HG03442 (cell line): ENCODE measurements around the gene DDX1.

Experiments used
- ATAC-seq: cut with Tn5 transposase; IDR thresholded peaks from one replicate; pipeline ENCODE4 v1.9.1; 2021; ENCODE audit warnings: mild to moderate bottlenecking, moderate library complexity; ENCODE audit not compliant: unreplicated experiment

The DDX1 gene

DNA sequence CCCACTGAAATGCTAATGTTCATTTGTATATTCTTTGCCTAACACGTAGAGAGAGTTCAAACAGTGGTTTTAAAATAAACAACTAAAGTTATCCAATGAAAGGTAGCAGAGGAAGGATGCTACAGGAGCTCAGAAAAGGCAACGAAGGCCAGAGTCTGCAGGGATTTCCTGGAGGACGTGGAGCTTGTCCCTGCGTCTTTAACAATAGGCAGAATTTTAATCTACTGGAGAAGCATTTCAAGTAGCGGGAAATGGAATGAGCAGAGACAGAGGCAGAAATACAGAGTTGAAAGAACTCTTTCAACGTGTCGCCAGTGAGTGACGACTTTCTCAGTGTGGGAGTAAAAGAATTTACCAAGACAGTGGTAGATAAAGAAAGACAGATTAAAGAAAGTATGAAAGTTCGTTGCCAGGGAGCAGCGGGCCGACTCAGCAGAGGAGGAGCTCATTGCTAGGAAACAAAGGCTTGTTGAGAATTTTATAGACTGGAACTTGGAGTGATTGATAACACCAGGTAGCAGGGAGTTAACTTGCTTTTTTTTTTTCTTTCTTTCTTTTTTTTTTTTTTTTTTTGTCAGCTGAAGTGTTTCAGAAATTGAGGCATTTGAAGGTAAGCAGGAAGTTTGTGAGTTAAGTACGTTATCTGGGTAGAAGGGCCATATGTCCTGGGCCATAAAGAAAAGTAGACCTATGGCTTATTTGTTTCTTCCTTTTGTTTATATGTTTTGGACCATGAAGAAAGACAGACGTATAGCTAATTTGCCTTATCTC lies 29.9 kb upstream of the DDX1 start:
- ATAC-seq = peak; percentile 19

DNA sequence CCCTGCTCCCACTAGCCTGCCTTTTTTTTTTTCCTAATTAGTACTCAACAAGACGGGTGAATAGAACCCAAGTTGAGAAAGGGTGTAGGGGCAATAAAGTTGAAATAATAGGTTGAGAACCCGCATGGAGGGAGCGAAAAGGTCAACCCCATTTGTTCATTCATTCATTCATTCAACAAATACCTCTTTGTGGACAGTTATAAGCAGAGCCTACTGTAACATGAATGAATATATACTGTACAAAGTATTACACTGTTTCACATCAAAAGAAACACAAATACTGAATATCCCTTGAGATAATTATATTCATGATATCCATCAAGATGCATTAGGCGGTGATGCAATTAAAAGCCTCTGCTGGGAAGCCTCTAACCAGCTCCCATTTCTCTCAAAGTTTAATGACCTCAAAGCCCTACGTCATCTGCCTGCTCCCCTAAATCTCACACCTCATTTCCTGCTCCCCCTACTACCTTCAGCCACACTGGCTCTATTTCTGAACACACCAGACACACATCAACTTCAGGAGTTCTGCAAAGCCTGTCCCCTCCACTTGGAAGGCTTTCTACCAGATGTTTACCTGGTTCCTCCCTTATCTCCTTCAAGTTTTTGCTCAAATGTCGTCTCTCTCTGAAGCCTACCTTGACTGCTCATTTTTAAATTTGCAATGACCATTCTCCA lies 29.2 kb upstream of the DDX1 start:
- ATAC-seq = no peak

DNA sequence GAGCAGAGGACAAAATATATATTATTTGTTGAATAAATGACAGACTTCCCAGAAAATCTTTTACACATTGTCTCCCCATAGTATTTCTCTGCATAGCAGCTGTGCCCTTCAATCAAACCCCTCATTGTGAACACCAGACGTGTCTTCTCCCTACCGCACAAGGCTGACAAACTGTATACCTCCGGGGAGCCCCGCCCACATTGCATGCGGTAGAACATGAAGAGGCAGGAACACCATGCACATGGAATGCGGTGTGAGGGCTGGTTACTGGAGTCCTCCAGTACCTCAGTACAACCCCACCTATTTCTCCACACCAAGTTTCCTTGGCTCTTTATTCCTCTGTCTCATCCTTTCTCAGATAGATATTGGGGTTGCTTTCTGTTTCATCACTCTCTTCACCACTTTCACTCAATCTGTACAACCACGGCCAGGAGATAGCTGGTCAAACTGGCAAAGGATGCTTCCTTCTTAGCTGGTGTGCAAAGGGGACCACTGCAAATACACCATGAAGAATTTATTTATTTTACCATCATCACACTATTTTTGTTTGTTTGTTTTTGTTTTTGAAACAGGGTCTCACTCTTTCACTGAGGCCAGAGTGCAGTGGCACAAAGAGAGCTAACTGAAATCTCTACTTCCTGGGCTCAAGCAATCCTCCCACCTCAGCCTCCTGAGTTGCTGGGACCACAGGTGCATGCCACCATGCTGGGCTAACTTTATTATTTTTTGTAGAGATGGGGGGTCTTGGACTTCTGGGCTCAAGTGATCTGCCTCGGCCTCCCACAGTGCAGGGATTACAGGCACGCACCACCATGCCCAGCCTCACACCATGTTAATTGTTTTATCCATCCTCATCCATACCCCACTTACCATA lies 28.2 kb upstream of the DDX1 start:
- ATAC-seq = no peak

DNA sequence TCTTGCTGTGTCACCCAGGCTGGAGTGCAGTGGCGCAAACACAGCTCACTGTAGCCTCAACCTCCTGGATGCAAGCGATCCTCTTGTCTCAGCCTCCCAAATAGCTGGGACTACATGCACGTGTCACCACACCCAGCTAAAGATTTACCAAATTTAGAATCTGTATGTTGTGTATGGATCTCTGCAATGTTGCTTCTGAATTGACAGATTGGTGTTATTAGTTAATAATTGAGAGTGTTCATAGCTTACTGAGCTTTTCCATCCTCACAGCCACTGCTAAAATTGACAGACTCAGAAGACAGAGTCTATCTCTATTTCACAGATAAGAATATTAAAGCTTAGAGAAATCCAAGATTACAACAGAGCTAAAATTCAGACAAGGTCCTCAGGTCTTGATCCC lies 26.3 kb upstream of the DDX1 start:
- no peak for ATAC-seq

GRCh38 chr2:15565994-15566671 lies 25.5 kb upstream of the DDX1 start:
- ATAC-seq = no peak

GRCh38 chr2:15566912-15567311 lies 24.8 kb upstream of the DDX1 start:
- ATAC-seq = no peak

GRCh38 chr2:15568874-15569273 lies 22.8 kb upstream of the DDX1 start:
- no peak for ATAC-seq

DNA sequence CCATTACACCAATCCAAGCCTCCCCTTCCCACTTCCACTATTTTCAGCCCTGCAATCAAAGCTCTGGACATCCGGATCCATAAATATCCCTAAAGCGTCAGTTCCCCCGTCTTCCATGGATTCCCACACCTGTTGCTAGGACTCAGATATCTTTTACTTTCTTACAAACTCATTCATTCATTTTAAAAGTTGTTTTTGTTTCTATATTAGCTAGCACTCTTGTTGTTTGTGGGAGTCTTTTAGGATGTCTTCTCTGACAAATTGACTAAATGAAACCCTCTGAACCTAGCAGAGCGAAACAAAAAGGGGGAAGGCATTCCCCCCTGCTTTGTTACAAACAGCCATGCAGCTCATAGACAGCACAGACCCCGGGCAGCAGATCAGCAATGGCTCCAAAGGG lies 21.6 kb upstream of the DDX1 start:
- ATAC-seq = no peak

DNA sequence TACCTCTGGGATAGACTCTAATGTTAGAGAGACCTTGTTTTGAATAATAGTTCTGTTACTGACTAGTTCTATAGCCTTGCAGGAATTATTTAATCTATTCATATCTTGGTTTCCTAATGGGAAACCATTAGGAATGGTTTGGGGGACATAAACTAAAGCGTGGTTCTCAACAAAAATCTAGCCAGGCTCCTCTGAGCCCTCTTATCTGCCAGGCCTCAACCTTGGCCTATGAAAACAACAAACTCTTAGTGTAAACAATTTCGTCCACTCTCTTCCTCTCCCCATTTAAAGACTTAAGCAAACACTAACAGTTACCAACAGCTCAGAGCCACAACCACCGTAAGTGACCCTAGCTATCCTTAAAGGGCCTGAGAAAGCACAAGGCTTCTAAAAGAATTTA lies 19.9 kb upstream of the DDX1 start:
- no peak for ATAC-seq

GRCh38 chr2:15577071-15577735 lies 14.5 kb upstream of the DDX1 start:
- peak; percentile 96 for ATAC-seq

DNA sequence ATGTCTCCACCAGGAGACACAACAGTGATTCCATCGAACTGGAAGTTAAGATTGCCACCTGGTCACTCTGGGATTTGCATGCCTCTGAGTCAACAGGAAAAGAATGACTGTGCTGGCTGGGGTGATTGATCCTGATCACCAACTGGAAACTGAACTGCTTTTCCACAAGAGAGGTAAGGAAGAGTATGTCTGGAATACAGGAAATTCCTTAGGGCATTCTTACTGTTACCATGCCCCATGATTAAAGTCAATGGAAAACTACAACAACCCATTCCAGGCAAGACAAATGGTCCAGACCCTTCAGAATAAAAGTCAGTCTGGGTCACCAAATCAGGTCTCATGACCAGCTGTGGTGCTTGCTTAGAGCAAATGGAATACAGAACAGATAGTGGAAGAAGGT lies 12.0 kb upstream of the DDX1 start:
- ATAC-seq = no peak

DNA sequence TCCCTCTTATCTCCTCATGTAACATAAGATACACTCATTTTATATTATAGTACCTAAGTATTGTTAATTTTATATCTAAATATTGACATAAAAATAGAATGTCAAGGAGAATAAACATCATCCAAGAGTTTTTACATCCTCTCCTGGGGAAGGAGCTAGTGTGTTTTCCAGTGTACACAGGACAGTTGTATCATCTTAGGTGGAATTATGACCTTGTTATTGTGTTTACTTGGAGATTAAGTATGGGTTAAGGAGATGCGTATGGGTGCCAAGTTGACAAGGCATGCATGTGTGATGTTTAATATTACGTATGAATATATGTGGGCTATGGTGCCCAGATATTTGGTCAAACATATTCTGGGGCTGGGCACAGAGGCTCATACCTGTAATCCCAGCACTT lies 11.2 kb upstream of the DDX1 start:
- no peak for ATAC-seq

DNA sequence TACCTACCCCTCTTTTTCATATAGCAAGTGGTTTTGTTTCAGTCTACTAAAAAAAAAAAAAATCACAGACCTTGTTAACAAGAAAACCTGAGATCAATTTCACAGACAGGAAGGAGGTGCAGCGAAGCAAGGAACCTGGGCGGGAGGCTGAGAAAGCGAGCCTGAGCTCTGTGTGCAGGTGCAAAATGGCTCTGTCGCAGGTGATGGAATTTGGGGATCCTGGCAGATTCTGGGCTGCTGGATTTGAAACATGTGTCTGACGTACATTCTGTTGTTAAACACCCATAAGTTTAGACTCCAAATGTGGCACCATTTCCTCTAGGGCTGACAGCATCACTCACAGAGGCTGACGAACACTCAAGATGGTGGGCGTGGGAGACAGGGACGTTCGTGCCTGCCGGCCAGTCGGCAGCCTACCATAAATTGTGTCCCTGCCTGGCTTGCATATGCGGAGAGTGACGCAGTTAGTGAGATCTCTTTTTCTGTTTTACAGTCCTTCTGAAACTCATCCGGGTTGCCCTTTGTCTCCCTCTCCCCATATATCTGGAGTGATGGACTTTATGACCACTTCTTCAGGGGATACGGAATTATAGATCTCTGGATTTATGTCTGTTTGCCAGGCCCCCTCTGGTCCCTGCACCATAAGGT lies 8.8 kb upstream of the DDX1 start:
- ATAC-seq = no peak

DNA sequence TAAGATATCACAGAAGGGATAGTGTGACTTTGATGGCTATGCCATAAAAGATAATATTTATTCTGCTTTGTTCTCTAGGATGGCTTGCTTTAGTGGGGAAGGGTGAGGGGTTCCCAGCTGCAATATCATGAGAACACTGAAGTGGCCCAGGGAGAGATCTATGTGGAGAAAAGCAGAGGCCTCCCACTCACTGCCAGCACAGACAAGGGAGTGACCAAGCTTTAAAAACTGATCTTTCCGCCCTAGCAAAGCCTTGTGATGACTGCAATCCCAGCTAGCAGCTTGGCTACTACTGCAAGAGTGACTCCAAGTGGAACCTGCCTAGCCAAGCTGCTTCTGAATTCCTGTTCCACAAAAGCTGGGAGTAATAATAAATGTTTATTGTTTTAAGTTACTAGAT lies 7.8 kb upstream of the DDX1 start:
- no peak for ATAC-seq

DNA sequence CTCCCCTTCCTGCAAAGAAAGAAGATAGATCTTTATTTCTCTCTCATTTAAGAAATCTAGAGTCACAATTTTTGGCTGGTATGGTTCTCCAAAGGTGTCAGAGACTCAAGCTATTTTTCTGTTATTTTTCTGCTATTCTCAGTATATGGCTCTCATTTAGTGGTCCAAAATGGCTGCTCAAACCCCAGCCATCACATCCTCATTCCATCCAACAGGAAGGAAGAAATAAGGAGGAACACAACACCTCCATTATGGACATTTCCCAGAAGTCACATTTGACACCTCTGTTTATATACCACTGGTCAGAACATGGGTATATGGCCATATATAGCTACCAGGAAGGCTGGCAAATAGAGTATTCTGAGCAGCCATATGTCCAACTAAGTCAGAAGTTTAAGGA lies 7.4 kb upstream of the DDX1 start:
- ATAC-seq = no peak

DNA sequence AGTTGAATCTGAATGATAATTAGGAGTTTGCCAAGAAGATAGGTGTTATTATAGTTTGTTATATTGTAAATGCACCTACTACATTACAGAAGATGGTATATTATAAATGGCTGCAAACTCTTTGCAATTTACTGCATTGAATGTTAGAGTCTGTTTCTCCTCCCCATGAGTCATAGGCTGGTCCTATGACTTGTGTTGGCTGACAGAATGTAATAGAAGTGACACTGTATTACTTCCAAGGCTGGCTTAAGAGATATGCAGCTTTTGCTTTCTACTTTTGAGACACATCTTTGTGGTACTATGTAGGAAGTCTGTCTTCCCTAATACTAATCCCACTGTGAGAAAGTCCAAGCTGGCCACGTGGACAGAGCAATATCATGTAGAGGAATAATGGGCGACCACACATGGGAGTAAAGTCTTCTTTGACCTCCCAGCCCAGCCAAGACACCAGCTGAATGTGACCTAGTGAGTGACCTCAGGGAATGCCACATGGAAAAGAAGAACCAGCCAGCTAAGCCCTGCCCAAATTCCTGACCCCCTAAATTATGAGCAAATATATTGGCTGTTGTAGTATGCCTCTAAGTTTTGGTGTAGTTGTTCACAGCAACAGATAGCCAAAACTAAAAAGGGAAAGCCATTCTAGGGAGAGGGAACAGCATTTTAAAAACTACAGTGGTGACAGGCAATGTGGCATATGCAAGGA lies 6.8 kb upstream of the DDX1 start:
- ATAC-seq = no peak

- no peak for ATAC-seq
Measured at GRCh38 chr2:15588329-15588919, 3.2 kb upstream of the DDX1 start.

- no peak for ATAC-seq
Measured at GRCh38 chr2:15591373-15591691, 336 bp upstream of the DDX1 start.

GRCh38 chr2:15593327-15593705 lies 1.6 kb downstream of the DDX1 start:
- no peak for ATAC-seq
